Mesenchymal stem cell (in vitro differentiated cells and primary cell): ENCODE measurements around the gene MAN1C1.
A peak's percentile ranks its signal among the peaks of the same experiment; 100 is the strongest.
"Not testable (repeated sequence)": the region's sequence is repeated elsewhere in the genome, so short reads cannot be mapped to it uniquely, and the experiment has no call there.

Experiments used
- DNase-seq: peaks from one replicate; pipeline ENCODE4 v3.0.0-alpha.2; 2013
- H2AFZ ChIP-seq: one replicate; pipeline ENCODE4 v1.6.1; 2013; ENCODE audit warnings: low read depth, mild to moderate bottlenecking, control low read depth, inconsistent platforms, low read length, moderate library complexity
- H2AK5ac ChIP-seq: 2 replicates; pipeline ENCODE4 v1.6.1; 2013; ENCODE audit warnings: low read length, moderate library complexity, mild to moderate bottlenecking, inconsistent platforms; ENCODE audit not compliant: severe bottlenecking
- H2BK120ac ChIP-seq: one replicate; pipeline ENCODE4 v1.6.1; 2013; ENCODE audit warnings: low read depth, mild to moderate bottlenecking, inconsistent platforms, low read length, moderate library complexity
- H2BK12ac ChIP-seq, 2 experiments: one replicate each; pipeline ENCODE4 v1.6.1; 2013; ENCODE audit warnings: inconsistent platforms in 2 of 2, low read length in 2 of 2, mild to moderate bottlenecking in 2 of 2, moderate library complexity in 2 of 2, control low read depth in 1 of 2
- H2BK15ac ChIP-seq: one replicate; pipeline ENCODE4 v1.6.1; 2013; ENCODE audit warnings: mild to moderate bottlenecking, low read depth, inconsistent platforms; ENCODE audit not compliant: poor library complexity, severe bottlenecking
- H2BK5ac ChIP-seq: 2 replicates; pipeline ENCODE4 v1.6.1; 2013; ENCODE audit warnings: low read depth, mild to moderate bottlenecking, low read length, control low read depth, inconsistent platforms; ENCODE audit not compliant: poor library complexity, severe bottlenecking
- H3K14ac ChIP-seq, 2 experiments: one replicate each; pipeline ENCODE4 v1.6.1; 2013; ENCODE audit warnings: inconsistent platforms in 2 of 2, low read length in 2 of 2, control low read depth in 1 of 2, mild to moderate bottlenecking in 1 of 2, moderate library complexity in 1 of 2
- H3K18ac ChIP-seq, 2 experiments: one replicate each; pipeline ENCODE4 v1.6.1; 2013; ENCODE audit warnings: inconsistent platforms in 2 of 2, low read length in 2 of 2, control low read depth in 1 of 2, low read depth in 1 of 2, mild to moderate bottlenecking in 1 of 2
- H3K23ac ChIP-seq, 2 experiments: one replicate each; pipeline ENCODE4 v1.6.1; 2013; ENCODE audit warnings: inconsistent platforms in 2 of 2, low read length in 2 of 2, mild to moderate bottlenecking in 2 of 2, moderate library complexity in 2 of 2, control low read depth in 1 of 2
- H3K27ac ChIP-seq: 2 replicates; pipeline ENCODE4 v1.5.1; 2013; ENCODE audit warnings: mild to moderate bottlenecking, moderate library complexity, low read length, control low read depth, inconsistent platforms; ENCODE audit not compliant: poor library complexity, severe bottlenecking
- H3K27me3 ChIP-seq, 2 experiments: 2 replicates each; pipeline versions ENCODE4 v1.6.1 to v1.7.0; 2013; ENCODE audit warnings: low read length in 2 of 2, mild to moderate bottlenecking in 2 of 2, moderate library complexity in 2 of 2, control low read depth in 1 of 2, inconsistent platforms in 1 of 2; ENCODE audit not compliant: control insufficient read depth in 1 of 2, insufficient read depth in 1 of 2
- H3K36me3 ChIP-seq, 2 experiments: 2 replicates each; pipeline versions ENCODE4 v1.6.1 to v1.7.0; 2013; ENCODE audit warnings: low read length in 2 of 2, control low read depth in 1 of 2, inconsistent platforms in 1 of 2, low read depth in 1 of 2, mild to moderate bottlenecking in 1 of 2; ENCODE audit not compliant: insufficient read depth in 2 of 2, control insufficient read depth in 1 of 2
- H3K4ac ChIP-seq, 2 experiments: one replicate each; pipeline ENCODE4 v1.6.1; 2013; ENCODE audit warnings: inconsistent platforms in 2 of 2, low read length in 2 of 2, mild to moderate bottlenecking in 2 of 2, moderate library complexity in 2 of 2, control low read depth in 1 of 2, low read depth in 1 of 2
- H3K4me1 ChIP-seq: 2 replicates; pipeline ENCODE4 v1.6.1; 2013; ENCODE audit warnings: low read depth, low read length, control low read depth; ENCODE audit not compliant: control insufficient read depth, insufficient read depth
- H3K4me2 ChIP-seq: 2 replicates; pipeline ENCODE4 v1.6.1; 2013; ENCODE audit warnings: low read length, mild to moderate bottlenecking, inconsistent platforms; ENCODE audit not compliant: poor library complexity, severe bottlenecking
- H3K4me3 ChIP-seq, 2 experiments: 2 replicates each; pipeline versions ENCODE4 v1.5.1 to v1.7.0; 2013; ENCODE audit warnings: low read length in 2 of 2, mild to moderate bottlenecking in 2 of 2, control low read depth in 1 of 2, low read depth in 1 of 2; ENCODE audit not compliant: insufficient read depth in 1 of 2
- H3K79me1 ChIP-seq: replicated peaks from 2 replicates; pipeline ENCODE4 v1.6.1; 2013; ENCODE audit warnings: mild to moderate bottlenecking, control low read depth, low read length, inconsistent platforms; ENCODE audit not compliant: poor library complexity, severe bottlenecking
- H3K9ac ChIP-seq: 2 replicates; pipeline ENCODE4 v1.7.0; 2013; ENCODE audit warnings: mild to moderate bottlenecking, low read length, moderate library complexity
- H3K9me3 ChIP-seq: 2 replicates; pipeline ENCODE4 v1.7.0; 2013; ENCODE audit warnings: mild to moderate bottlenecking, low read length; ENCODE audit not compliant: control insufficient read depth
- H4K8ac ChIP-seq: one replicate; pipeline ENCODE4 v1.6.1; 2013; ENCODE audit warnings: inconsistent platforms, mild to moderate bottlenecking, low read length, moderate library complexity
- H4K91ac ChIP-seq: one replicate; pipeline ENCODE4 v1.6.1; 2013; ENCODE audit warnings: mild to moderate bottlenecking, low read length, inconsistent platforms
- WGBS: methylation state at CpG from one replicate; pipeline ENCODE4 v1.1.7; 2013; ENCODE audit warnings: mixed read lengths; 5-methylcytosine and 5-hydroxymethylcytosine counted together

The MAN1C1 gene

DNA sequence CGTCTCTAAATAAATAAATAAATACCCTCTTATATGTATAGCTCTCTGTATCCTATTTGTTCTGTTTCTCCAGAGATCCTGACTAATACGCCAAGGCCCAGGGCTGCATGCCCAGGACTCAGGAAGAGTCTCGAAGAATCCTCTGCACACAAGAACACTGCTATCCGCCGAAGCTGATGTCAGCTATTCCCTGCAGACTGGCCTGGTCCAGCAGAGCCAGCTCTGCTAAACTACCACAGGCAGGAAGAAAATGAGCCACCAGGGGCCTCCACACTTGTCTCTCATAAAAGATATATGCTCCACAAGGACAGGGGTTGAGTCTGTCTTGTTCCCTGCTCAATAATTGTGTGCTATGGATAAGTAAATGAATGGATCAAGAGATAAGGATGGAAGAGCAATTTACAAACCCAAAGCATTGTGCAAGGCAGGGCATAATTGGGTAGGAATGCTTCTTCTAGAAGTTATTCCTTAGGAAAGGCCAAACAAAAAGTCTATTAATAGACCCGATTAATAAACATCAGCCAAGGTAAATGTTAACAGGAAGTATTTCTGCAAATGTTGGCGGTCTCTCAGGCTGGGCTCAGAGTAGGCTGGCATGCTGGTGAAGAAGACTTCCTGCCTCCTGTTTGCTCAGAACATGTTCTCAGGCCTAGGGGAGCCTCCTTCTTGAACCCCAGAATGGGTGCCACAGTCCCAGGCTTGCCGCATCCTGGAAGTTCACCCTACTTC lies 26.3 kb upstream of the MAN1C1 start:
- Histone ChIP-seq H3K4me2 (no peak overlapping the region), H2AK5ac (no peak overlapping the region), H2BK120ac (no peak overlapping the region), H2AFZ (no peak overlapping the region), H3K4ac (no peak overlapping the region), H4K8ac (peak overlapping the region; percentile 10), H2BK15ac (no peak overlapping the region), H3K27ac (no peak overlapping the region), H4K91ac (peak overlapping the region; percentile 82), H2BK5ac (no peak overlapping the region), H3K4me1 (peaks cover 2% of the 10 kb centered on the region), H3K79me1 (no peaks in the 10 kb centered on the region), H3K27me3 (peaks cover 5 to 12% of the 10 kb centered on the region in 2 experiments), H3K9ac (no peak overlapping the region), H3K9me3 (no peaks in the 10 kb centered on the region), H3K14ac (no peak overlapping the region), H2BK12ac (no peak overlapping the region), H3K23ac (no peak overlapping the region), H3K18ac (no peak overlapping the region), H3K4me3 (no peak overlapping the region), H3K36me3 (peaks cover 0 to 3% of the 10 kb centered on the region in 2 experiments)
- WGBS, result 69% methylated on average over 7 of the region's 8 CpGs
- peak; percentile 78 for DNase-seq

GRCh38 chr1:25593861-25594260 lies 22.7 kb upstream of the MAN1C1 start:
- Histone ChIP-seq H3K4me1 (no peaks in the 10 kb centered on the region), H3K9me3 (peaks cover 4% of the 10 kb centered on the region), H3K36me3 (no peaks in the 10 kb centered on the region), H4K91ac (no peak overlapping the region), H2BK120ac (no peak overlapping the region), H3K18ac (no peak overlapping the region), H3K4ac (no peak overlapping the region), H3K9ac (no peak overlapping the region), H3K14ac (no peak overlapping the region), H3K4me3 (no peak overlapping the region), H3K79me1 (no peaks in the 10 kb centered on the region), H3K4me2 (no peak overlapping the region), H3K27ac (no peak overlapping the region), H2BK12ac (no peak overlapping the region), H2BK5ac (no peak overlapping the region), H4K8ac (no peak overlapping the region), H2AK5ac (no peak overlapping the region), H2AFZ (no peak overlapping the region), H3K23ac (no peak overlapping the region), H2BK15ac (no peak overlapping the region), H3K27me3 (peaks cover 5 to 21% of the 10 kb centered on the region in 2 experiments)
- DNase-seq, result no peak
- 27% methylated on average over 1 of the region's 2 CpGs for WGBS

- H3K27me3 ChIP-seq, result peaks cover 5 to 25% of the 10 kb centered on the region in 2 experiments
- no peaks in the 10 kb centered on the region for H3K79me1 ChIP-seq
- no peak overlapping the region for H4K8ac ChIP-seq
- H3K9me3 ChIP-seq, result peaks cover 8% of the 10 kb centered on the region
- no peak overlapping the region for H2BK120ac ChIP-seq
- WGBS, result 62% methylated on average over 2 of the region's 2 CpGs
- H3K36me3 ChIP-seq, result no peaks in the 10 kb centered on the region
- H2AFZ ChIP-seq, result no peak overlapping the region
- no peak overlapping the region for H3K18ac ChIP-seq
- H3K14ac ChIP-seq, result no peak overlapping the region
- H2AK5ac ChIP-seq, result no peak overlapping the region
- DNase-seq, result no peak
- H3K27ac ChIP-seq, result no peak overlapping the region
- no peak overlapping the region for H3K9ac ChIP-seq
- H2BK12ac ChIP-seq, result no peak overlapping the region
- no peak overlapping the region for H3K4me2 ChIP-seq
- no peak overlapping the region for H2BK5ac ChIP-seq
- H2BK15ac ChIP-seq, result no peak overlapping the region
- no peak overlapping the region for H3K4ac ChIP-seq
- no peaks in the 10 kb centered on the region for H3K4me1 ChIP-seq
- H3K23ac ChIP-seq, result no peak overlapping the region
- no peak overlapping the region for H4K91ac ChIP-seq
- no peak overlapping the region for H3K4me3 ChIP-seq
Measured at GRCh38 chr1:25594971-25595370, 21.6 kb upstream of the MAN1C1 start.

DNA sequence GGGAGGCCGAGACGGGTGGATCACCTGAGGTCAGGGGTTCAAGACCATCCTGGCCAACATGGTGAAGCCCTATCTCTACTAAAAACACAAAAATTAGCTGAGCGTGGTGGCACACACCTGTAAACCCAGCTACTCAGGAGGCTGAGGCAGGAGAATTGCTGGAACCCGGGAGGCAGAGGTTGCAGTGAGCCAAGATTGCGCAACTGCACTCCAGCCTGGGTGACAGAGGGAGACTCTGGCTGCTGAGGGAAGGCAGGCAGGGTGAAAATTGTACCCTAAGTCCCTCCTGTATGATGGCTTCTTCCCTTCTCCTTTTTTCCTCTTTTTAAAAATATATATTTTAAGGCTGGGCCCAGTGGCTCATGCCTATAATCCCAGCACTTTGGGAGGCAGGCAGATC lies 19.9 kb upstream of the MAN1C1 start:
- H2BK12ac ChIP-seq, H3K36me3 ChIP-seq, H3K9ac ChIP-seq, DNase-seq, H3K14ac ChIP-seq, H3K9me3 ChIP-seq, H2BK15ac ChIP-seq, H4K91ac ChIP-seq, H3K18ac ChIP-seq, H3K23ac ChIP-seq, H2AFZ ChIP-seq, H2BK5ac ChIP-seq, H3K79me1 ChIP-seq, H3K4me3 ChIP-seq, H2BK120ac ChIP-seq, H4K8ac ChIP-seq, H3K4me2 ChIP-seq, H3K27ac ChIP-seq, H2AK5ac ChIP-seq, H3K4ac ChIP-seq, H3K4me1 ChIP-seq: not testable (repeated sequence)
- WGBS, result 98% methylated on average over 4 of the region's 5 CpGs
- H3K27me3 ChIP-seq, result peaks cover 5 to 34% of the 10 kb centered on the region in 2 experiments
